ENCODE data around the gene HCFC2. TPM values are rescaled to one million over a fixed set of nuclear protein-coding genes. Genes with fewer than 3 reads are reported as not detected.

The HCFC2 gene
- total RNA-seq, 1 experiment from 2014 or later: 8.5 TPM

GRCh38 chr12:104154286-104154685 is 90.0 kb downstream of the HCFC2 start:
- no peak for DNase-seq (ENCODE audit: low read depth, low spot score)

GRCh38 chr12:104154806-104155205 is 90.5 kb downstream of the HCFC2 start:
- no peaks in the 10 kb centered on the region for H3K9me3 ChIP-seq (ENCODE audit: control insufficient read depth, insufficient read depth, low read depth, low read length)
- DNase-seq (ENCODE audit: low read depth, low spot score) (no peak), ATAC-seq (no peak)
- no peak overlapping the region for H3K27ac ChIP-seq (ENCODE audit: low read length)
- POLR2A ChIA-PET: no interaction called here
- H3K4me1 ChIP-seq (ENCODE audit: control insufficient read depth, insufficient read depth, low read length): no peaks in the 10 kb centered on the region
- no TSS peak for BruUV-seq (replicated peaks)
- in situ Hi-C loops (cut with HindIII; ENCODE audit: low pct_unique_long_range_greater_than_20kb, low sequenced_read_pairs) (no loop called here), intact Hi-C loops (cut with micrococcal nuclease; ENCODE audit: unreplicated experiment) (no loop called here)
- no peak overlapping the region for H3K4me3 ChIP-seq (ENCODE audit: low read depth in 2 of 2, low read length in 2 of 2)
- no peaks in the 10 kb centered on the region for H3K27me3 ChIP-seq (ENCODE audit: control insufficient read depth, insufficient read depth, low read length)
- CTCF ChIA-PET: no interaction called here
- no peak for TF ChIP-seq TCF7L2 (IDR thresholded peaks at IDR 0.05; ENCODE audit: low read depth, low read length)
- TF ChIP-seq SIN3A (IDR thresholded peaks at IDR 0.05; ENCODE audit: borderline replicate concordance, insufficient read depth, low read depth, low read length): no peak
- no peak for TF ChIP-seq CTCF (IDR thresholded peaks at IDR 0.05)
- no peak for TF ChIP-seq REST (IDR thresholded peaks at IDR 0.05; ENCODE audit: insufficient read depth in 1 of 2, low read depth in 2 of 2, low read length in 1 of 2)
- TF ChIP-seq POLR2AphosphoS5 (IDR thresholded peaks at IDR 0.05; ENCODE audit: low read depth, low read length): no peak
- H3K36me3 ChIP-seq (ENCODE audit: control insufficient read depth, insufficient read depth, low read length): no peaks in the 10 kb centered on the region

More at GRCh38 chr12:104154286-104154685, 90.0 kb downstream of the HCFC2 start:
- no peak for ATAC-seq
- Histone ChIP-seq H3K4me1 (ENCODE audit: control insufficient read depth, insufficient read depth, low read length) (no peaks in the 10 kb centered on the region), H3K27ac (ENCODE audit: low read length) (no peak overlapping the region), H3K4me3 (ENCODE audit: low read depth in 2 of 2, low read length in 2 of 2) (no peak overlapping the region), H3K27me3 (ENCODE audit: control insufficient read depth, insufficient read depth, low read length) (no peaks in the 10 kb centered on the region), H3K36me3 (ENCODE audit: control insufficient read depth, insufficient read depth, low read length) (no peaks in the 10 kb centered on the region), H3K9me3 (ENCODE audit: control insufficient read depth, insufficient read depth, low read depth, low read length) (no peaks in the 10 kb centered on the region)
- TF ChIP-seq SIN3A (IDR thresholded peaks at IDR 0.05; ENCODE audit: borderline replicate concordance, insufficient read depth, low read depth, low read length): no peak
- no peak for TF ChIP-seq POLR2AphosphoS5 (IDR thresholded peaks at IDR 0.05; ENCODE audit: low read depth, low read length)
- no peak for TF ChIP-seq CTCF (IDR thresholded peaks at IDR 0.05)
- no peak for TF ChIP-seq TCF7L2 (IDR thresholded peaks at IDR 0.05; ENCODE audit: low read depth, low read length)
- TF ChIP-seq REST (IDR thresholded peaks at IDR 0.05; ENCODE audit: insufficient read depth in 1 of 2, low read depth in 2 of 2, low read length in 1 of 2): no peak
- ChIA-PET CTCF (no interaction called here), POLR2A (no interaction called here)
- in situ Hi-C loops (cut with HindIII; ENCODE audit: low pct_unique_long_range_greater_than_20kb, low sequenced_read_pairs): no loop called here
- no TSS peak for BruUV-seq (replicated peaks)
- intact Hi-C loops (cut with micrococcal nuclease; ENCODE audit: unreplicated experiment): no loop called here

Other genes starting within 250 kb of the HCFC2 start
- 24.9 TPM for gene NT5DC3, start 223.3 kb upstream of the HCFC2 start, total RNA-seq (2021; ENCODE audit: unreplicated experiment)
- 503 TPM for gene HSP90B1, start 134.1 kb upstream of the HCFC2 start, total RNA-seq (2021; ENCODE audit: unreplicated experiment)
- 38.2 TPM for gene TDG, start 98.7 kb upstream of the HCFC2 start, total RNA-seq (2021; ENCODE audit: unreplicated experiment)
- 0.54 TPM for gene GLT8D2, start 14.3 kb upstream of the HCFC2 start, total RNA-seq (2021; ENCODE audit: unreplicated experiment)
- 31.5 TPM for gene NFYB, start 73.7 kb downstream of the HCFC2 start, total RNA-seq (2021; ENCODE audit: unreplicated experiment)
- gene TXNRD1, start 151.2 kb downstream of the HCFC2 start, total RNA-seq (2021; ENCODE audit: unreplicated experiment): 348 TPM
- gene EID3, start 239.2 kb downstream of the HCFC2 start, total RNA-seq (2021; ENCODE audit: unreplicated experiment): 18.5 TPM

All from Panc1 (cell line).